WTC11 (cell line): ENCODE data around the gene SOS2. TPM values are rescaled to one million over a fixed set of nuclear protein-coding genes. Genes with fewer than 3 reads are reported as not detected.

Source experiments
- ATAC-seq: fragments of 200-7000 bp; cut with Tn5 transposase; 2 replicates; pipeline ENCODE4 v1.10.0; 2021; ENCODE audit warnings: mild to moderate bottlenecking, moderate library complexity
- CTCF ChIA-PET: fragments of 300-600 bp; sonication (Branson Sonifier 250); formaldehyde crosslinking; loops from one replicate; lab custom pipeline; 2021; ENCODE audit warnings: antibody characterized with exemption; lab: Charles Lee
- POLR2A ChIA-PET: fragments of 350-600 bp; sonication (Branson Sonifier 250); formaldehyde crosslinking; loops from one replicate; lab custom pipeline; 2021; ENCODE audit warnings: antibody characterized with exemption; lab: Charles Lee
- DNase-seq: peaks from one replicate; pipeline ENCODE4 v3.0.0; 2021; ENCODE audit warnings: low spot score
- H3K27ac Mint-ChIP-seq: 2 replicates; pipeline ENCODE4 v1.8.0; 2021; ENCODE audit warnings: mixed read lengths
- H3K27me3 Mint-ChIP-seq: 2 replicates; pipeline ENCODE4 v1.8.0; 2021; ENCODE audit warnings: low read depth, mild to moderate bottlenecking, moderate library complexity, mixed read lengths
- H3K36me3 Mint-ChIP-seq: 2 replicates; pipeline ENCODE4 v1.8.0; 2021; ENCODE audit warnings: mixed read lengths
- H3K4me1 Mint-ChIP-seq: 2 replicates; pipeline ENCODE4 v1.8.0; 2022; ENCODE audit warnings: mixed read lengths
- H3K4me3 Mint-ChIP-seq: 2 replicates; pipeline ENCODE4 v1.8.0; 2021; ENCODE audit warnings: mild to moderate bottlenecking, moderate library complexity, mixed read lengths
- H3K9me3 Mint-ChIP-seq: 2 replicates; pipeline ENCODE4 v1.8.0; 2021; ENCODE audit warnings: mixed read lengths
- GRHL2 ChIP-seq: fragments of 250-450 bp; sonication (Bioruptor Pico); IDR thresholded peaks from 2 replicates; pipeline ENCODE4 v1.8.0; 2022; ENCODE audit warnings: mild to moderate bottlenecking, moderate library complexity; ENCODE audit not compliant: insufficient replicate concordance, severe bottlenecking
- JUN ChIP-seq: sonication (generic); formaldehyde crosslinking; IDR thresholded peaks from 2 replicates; pipeline ENCODE4 v1.8.0; 2023; ENCODE audit warnings: mild to moderate bottlenecking, missing genetic modification reagents
- KAT7 ChIP-seq: sonication (generic); formaldehyde crosslinking; IDR thresholded peaks from 2 replicates; pipeline ENCODE4 v1.8.1; 2023; ENCODE audit warnings: missing genetic modification reagents, mild to moderate bottlenecking, borderline replicate concordance
- MXD4 ChIP-seq: fragments of 250-450 bp; sonication (Bioruptor Pico); IDR thresholded peaks from 2 replicates; pipeline ENCODE4 v1.8.0; 2021; ENCODE audit warnings: mild to moderate bottlenecking, moderate library complexity, borderline replicate concordance
- NR2C2 ChIP-seq: sonication (generic); formaldehyde crosslinking; IDR thresholded peaks from 2 replicates; pipeline ENCODE4 v1.8.0; 2022; ENCODE audit warnings: mild to moderate bottlenecking, missing genetic modification reagents
- PRRX2 ChIP-seq: fragments of 250-450 bp; sonication (Bioruptor Pico); IDR thresholded peaks from 2 replicates; pipeline ENCODE4 v1.8.0; 2021; ENCODE audit warnings: mild to moderate bottlenecking
- SMAD3 ChIP-seq: sonication (generic); formaldehyde crosslinking; IDR thresholded peaks from 2 replicates; pipeline ENCODE4 v1.8.0; 2022; ENCODE audit warnings: missing genetic modification reagents, mild to moderate bottlenecking, borderline replicate concordance
- SP1 ChIP-seq: sonication (generic); formaldehyde crosslinking; conservative IDR thresholded peaks from 2 replicates; pipeline ENCODE4 v1.8.1; 2022; ENCODE audit warnings: missing genetic modification reagents
- ZBTB21 ChIP-seq: sonication (generic); formaldehyde crosslinking; IDR thresholded peaks from 2 replicates; pipeline ENCODE4 v1.8.1; 2023; ENCODE audit warnings: mild to moderate bottlenecking, missing genetic modification reagents, borderline replicate concordance
- ZNF232 ChIP-seq: sonication (generic); formaldehyde crosslinking; IDR thresholded peaks from 2 replicates; pipeline ENCODE4 v1.8.0; 2022; ENCODE audit warnings: mild to moderate bottlenecking, missing genetic modification reagents
- ZNF263 ChIP-seq: sonication (generic); formaldehyde crosslinking; IDR thresholded peaks from 2 replicates; pipeline ENCODE4 v1.8.1; 2022; ENCODE audit warnings: low read depth, mild to moderate bottlenecking, moderate library complexity, missing genetic modification reagents
- ZNF416 ChIP-seq: fragments of 250-450 bp; sonication (Bioruptor Pico); IDR thresholded peaks from 2 replicates; pipeline ENCODE4 v1.9.0; 2021; ENCODE audit warnings: mild to moderate bottlenecking, inconsistent platforms
- total RNA-seq: library from RNA; stranded (reverse); gene quantifications from 3 replicates; pipeline ENCODE4 v1.2.3, GENCODE V29; 2021
- TF ChIP-seq, protein P1 (sequence below): sonication (generic); formaldehyde crosslinking; IDR thresholded peaks from 2 replicates; pipeline ENCODE4 v1.8.1; 2022; ENCODE audit warnings: mild to moderate bottlenecking, moderate library complexity, missing genetic modification reagents
- TF ChIP-seq, protein P2 (sequence below): fragments of 250-450 bp; sonication (Bioruptor Pico); IDR thresholded peaks from 2 replicates; pipeline ENCODE4 v2.1.2; 2022; ENCODE audit warnings: mild to moderate bottlenecking, moderate library complexity
- TF ChIP-seq, protein P3 (sequence below): fragments of 250-450 bp; sonication (Bioruptor Pico); IDR thresholded peaks from 2 replicates; pipeline ENCODE4 v1.9.0; 2021; ENCODE audit warnings: mild to moderate bottlenecking
- TF ChIP-seq, protein P4 (sequence below): sonication (generic); formaldehyde crosslinking; IDR thresholded peaks from 2 replicates; pipeline ENCODE4 v1.8.1; 2023; ENCODE audit warnings: mild to moderate bottlenecking, moderate library complexity, missing genetic modification reagents
- TF ChIP-seq, protein P5 (sequence below): sonication (generic); formaldehyde crosslinking; IDR thresholded peaks from 2 replicates; pipeline ENCODE4 v1.8.0; 2022; ENCODE audit warnings: mild to moderate bottlenecking, missing genetic modification reagents
- TF ChIP-seq, protein P6 (sequence below): fragments of 250-450 bp; sonication (Bioruptor Pico); IDR thresholded peaks from 2 replicates; pipeline ENCODE4 v1.9.0; 2021; ENCODE audit warnings: moderate library complexity, mild to moderate bottlenecking, inconsistent platforms, borderline replicate concordance
- TF ChIP-seq, protein P7 (sequence below): sonication (generic); formaldehyde crosslinking; IDR thresholded peaks from 2 replicates; pipeline ENCODE4 v1.8.1; 2022; ENCODE audit warnings: low read depth, mild to moderate bottlenecking, moderate library complexity, missing genetic modification reagents, borderline replicate concordance
- TF ChIP-seq, protein P8 (sequence below): sonication (generic); formaldehyde crosslinking; IDR thresholded peaks from 2 replicates; pipeline ENCODE4 v1.8.1; 2023; ENCODE audit warnings: mild to moderate bottlenecking, missing genetic modification reagents

The SOS2 gene
- total RNA-seq, 1 experiment from 2014 or later, result 11.0 TPM

DNA sequence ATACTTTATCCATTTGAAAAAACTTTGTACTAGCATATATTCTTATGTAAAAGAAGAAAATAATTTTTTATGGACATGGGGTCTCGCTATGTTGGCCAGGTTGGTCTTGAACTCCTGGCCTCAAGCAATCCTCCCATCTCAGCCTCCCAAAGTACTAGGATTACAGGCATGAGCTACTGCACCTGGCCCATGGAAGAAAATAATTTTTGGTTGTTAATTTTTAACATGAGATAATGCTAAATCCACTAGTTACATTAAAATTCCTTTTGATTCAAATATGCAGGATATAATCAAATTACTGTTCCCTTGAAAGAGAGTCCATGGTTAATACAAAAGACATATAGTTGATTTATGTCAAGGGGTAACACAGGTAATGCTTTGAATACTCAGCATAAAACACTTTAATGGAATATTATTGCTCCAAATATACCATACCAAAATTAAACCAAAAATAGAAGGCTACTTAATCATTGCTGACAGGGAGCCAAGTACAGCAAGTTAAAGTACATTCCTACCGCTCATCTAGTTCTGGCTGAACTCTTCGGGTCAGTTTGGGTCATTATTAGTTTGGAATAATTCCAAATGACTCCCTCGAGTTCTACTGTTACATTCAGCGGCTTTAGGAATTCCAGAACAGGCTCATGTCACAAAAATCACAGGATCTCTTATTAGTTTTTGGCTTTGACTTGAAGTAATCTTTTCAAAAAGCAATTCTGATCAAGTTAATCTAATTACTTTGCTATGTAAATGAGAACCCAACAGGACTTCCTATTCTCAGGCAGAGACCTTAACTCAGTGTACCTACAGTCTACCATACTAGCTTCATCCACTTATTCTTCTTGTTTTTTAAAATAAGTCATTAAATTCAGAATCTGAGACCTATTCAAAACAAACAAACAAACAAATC is 6.1 kb downstream of the SOS2 start:
- DNase-seq (no peak), ATAC-seq (peak; percentile 67)
- Mint-ChIP-seq H3K9me3 (peaks cover 8% of the 10 kb centered on the region), H3K4me1 (peaks cover 38% of the 10 kb centered on the region), H3K27ac (no peak overlapping the region), H3K4me3 (no peak overlapping the region), H3K36me3 (peaks cover 8% of the 10 kb centered on the region), H3K27me3 (no peaks in the 10 kb centered on the region)
- ChIA-PET POLR2A (interaction anchor here (0.6 kb wide), 1 partner anchor 12 kb away, joined by 6 read pairs; no protein-coding TSS in a partner anchor), CTCF (interaction anchor here (0.6 kb wide), 2 partner anchors 94 to 346 kb away, joined by 3 to 4 read pairs; no protein-coding TSS in a partner anchor)
- TF ChIP-seq, protein P1, sequence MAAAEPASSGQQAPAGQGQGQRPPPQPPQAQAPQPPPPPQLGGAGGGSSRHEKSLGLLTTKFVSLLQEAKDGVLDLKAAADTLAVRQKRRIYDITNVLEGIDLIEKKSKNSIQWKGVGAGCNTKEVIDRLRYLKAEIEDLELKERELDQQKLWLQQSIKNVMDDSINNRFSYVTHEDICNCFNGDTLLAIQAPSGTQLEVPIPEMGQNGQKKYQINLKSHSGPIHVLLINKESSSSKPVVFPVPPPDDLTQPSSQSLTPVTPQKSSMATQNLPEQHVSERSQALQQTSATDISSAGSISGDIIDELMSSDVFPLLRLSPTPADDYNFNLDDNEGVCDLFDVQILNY (CRISPR knock-in tag), result no peak
- TF ChIP-seq JUN (CRISPR knock-in tag) (no peak), NR2C2 (no peak), MXD4 (no peak), SP1 (CRISPR knock-in tag) (no peak), ZNF416 (CRISPR knock-in tag) (no peak), ZBTB21 (CRISPR knock-in tag) (no peak), SMAD3 (CRISPR knock-in tag) (no peak), GRHL2 (CRISPR knock-in tag) (no peak), PRRX2 (no peak), ZNF232 (no peak), KAT7 (no peak), ZNF263 (CRISPR knock-in tag) (no peak)
- TF ChIP-seq, protein P2, sequence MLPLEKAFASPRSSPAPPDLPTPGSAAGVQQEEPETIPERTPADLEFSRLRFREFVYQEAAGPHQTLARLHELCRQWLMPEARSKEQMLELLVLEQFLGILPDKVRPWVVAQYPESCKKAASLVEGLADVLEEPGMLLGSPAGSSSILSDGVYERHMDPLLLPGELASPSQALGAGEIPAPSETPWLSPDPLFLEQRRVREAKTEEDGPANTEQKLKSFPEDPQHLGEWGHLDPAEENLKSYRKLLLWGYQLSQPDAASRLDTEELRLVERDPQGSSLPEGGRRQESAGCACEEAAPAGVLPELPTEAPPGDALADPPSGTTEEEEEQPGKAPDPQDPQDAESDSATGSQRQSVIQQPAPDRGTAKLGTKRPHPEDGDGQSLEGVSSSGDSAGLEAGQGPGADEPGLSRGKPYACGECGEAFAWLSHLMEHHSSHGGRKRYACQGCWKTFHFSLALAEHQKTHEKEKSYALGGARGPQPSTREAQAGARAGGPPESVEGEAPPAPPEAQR (CRISPR knock-in tag), result no peak
- TF ChIP-seq, protein P3, sequence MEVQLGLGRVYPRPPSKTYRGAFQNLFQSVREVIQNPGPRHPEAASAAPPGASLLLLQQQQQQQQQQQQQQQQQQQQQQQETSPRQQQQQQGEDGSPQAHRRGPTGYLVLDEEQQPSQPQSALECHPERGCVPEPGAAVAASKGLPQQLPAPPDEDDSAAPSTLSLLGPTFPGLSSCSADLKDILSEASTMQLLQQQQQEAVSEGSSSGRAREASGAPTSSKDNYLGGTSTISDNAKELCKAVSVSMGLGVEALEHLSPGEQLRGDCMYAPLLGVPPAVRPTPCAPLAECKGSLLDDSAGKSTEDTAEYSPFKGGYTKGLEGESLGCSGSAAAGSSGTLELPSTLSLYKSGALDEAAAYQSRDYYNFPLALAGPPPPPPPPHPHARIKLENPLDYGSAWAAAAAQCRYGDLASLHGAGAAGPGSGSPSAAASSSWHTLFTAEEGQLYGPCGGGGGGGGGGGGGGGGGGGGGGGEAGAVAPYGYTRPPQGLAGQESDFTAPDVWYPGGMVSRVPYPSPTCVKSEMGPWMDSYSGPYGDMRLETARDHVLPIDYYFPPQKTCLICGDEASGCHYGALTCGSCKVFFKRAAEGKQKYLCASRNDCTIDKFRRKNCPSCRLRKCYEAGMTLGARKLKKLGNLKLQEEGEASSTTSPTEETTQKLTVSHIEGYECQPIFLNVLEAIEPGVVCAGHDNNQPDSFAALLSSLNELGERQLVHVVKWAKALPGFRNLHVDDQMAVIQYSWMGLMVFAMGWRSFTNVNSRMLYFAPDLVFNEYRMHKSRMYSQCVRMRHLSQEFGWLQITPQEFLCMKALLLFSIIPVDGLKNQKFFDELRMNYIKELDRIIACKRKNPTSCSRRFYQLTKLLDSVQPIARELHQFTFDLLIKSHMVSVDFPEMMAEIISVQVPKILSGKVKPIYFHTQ (CRISPR knock-in tag), result no peak
- TF ChIP-seq, protein P4, sequence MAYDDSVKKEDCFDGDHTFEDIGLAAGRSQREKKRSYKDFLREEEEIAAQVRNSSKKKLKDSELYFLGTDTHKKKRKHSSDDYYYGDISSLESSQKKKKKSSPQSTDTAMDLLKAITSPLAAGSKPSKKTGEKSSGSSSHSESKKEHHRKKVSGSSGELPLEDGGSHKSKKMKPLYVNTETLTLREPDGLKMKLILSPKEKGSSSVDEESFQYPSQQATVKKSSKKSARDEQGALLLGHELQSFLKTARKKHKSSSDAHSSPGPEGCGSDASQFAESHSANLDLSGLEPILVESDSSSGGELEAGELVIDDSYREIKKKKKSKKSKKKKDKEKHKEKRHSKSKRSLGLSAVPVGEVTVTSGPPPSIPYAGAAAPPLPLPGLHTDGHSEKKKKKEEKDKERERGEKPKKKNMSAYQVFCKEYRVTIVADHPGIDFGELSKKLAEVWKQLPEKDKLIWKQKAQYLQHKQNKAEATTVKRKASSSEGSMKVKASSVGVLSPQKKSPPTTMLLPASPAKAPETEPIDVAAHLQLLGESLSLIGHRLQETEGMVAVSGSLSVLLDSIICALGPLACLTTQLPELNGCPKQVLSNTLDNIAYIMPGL (CRISPR knock-in tag), result no peak
- TF ChIP-seq, protein P5, sequence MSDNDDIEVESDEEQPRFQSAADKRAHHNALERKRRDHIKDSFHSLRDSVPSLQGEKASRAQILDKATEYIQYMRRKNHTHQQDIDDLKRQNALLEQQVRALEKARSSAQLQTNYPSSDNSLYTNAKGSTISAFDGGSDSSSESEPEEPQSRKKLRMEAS (CRISPR knock-in tag), result no peak
- TF ChIP-seq, protein P6, sequence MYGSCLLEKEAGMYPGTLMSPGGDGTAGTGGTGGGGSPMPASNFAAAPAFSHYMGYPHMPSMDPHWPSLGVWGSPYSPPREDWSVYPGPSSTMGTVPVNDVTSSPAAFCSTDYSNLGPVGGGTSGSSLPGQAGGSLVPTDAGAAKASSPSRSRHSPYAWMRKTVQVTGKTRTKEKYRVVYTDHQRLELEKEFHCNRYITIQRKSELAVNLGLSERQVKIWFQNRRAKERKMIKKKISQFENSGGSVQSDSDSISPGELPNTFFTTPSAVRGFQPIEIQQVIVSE (CRISPR knock-in tag), result no peak
- TF ChIP-seq, protein P7, sequence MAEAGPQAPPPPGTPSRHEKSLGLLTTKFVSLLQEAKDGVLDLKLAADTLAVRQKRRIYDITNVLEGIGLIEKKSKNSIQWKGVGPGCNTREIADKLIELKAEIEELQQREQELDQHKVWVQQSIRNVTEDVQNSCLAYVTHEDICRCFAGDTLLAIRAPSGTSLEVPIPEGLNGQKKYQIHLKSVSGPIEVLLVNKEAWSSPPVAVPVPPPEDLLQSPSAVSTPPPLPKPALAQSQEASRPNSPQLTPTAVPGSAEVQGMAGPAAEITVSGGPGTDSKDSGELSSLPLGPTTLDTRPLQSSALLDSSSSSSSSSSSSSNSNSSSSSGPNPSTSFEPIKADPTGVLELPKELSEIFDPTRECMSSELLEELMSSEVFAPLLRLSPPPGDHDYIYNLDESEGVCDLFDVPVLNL (CRISPR knock-in tag), result no peak
- TF ChIP-seq, protein P8, sequence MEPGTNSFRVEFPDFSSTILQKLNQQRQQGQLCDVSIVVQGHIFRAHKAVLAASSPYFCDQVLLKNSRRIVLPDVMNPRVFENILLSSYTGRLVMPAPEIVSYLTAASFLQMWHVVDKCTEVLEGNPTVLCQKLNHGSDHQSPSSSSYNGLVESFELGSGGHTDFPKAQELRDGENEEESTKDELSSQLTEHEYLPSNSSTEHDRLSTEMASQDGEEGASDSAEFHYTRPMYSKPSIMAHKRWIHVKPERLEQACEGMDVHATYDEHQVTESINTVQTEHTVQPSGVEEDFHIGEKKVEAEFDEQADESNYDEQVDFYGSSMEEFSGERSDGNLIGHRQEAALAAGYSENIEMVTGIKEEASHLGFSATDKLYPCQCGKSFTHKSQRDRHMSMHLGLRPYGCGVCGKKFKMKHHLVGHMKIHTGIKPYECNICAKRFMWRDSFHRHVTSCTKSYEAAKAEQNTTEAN, result no peak
